Frontal cortex (tissue), 4 donors: ENCODE results near the gene PKNOX1. TPM values are rescaled to one million over a fixed set of nuclear protein-coding genes. Genes with fewer than 3 reads are reported as not detected.
"Not testable (repeated sequence)": the region's sequence is repeated elsewhere in the genome, so short reads cannot be mapped to it uniquely, and the experiment has no call there.

Experiments used
- DNase-seq, 2 donors: peaks; one replicate each; pipeline ENCODE4 v3.0.0; 2012; ENCODE audit warnings: low spot score in 2 of 2
- FAIRE-seq: peaks from 2 replicates; lab custom pipeline; 2012; peaks lifted over from hg19 to GRCh38; lab: Jason Lieb, UNC
- small RNA-seq: library from RNA; depleted of rRNA; stranded (forward); fragments of <200 nt; gene quantifications from one replicate; pipeline ENCODE3, GENCODE V24; 2014
- total RNA-seq: library from RNA; depleted of rRNA; stranded (reverse); fragments of >200 nt; gene quantifications from one replicate; pipeline ENCODE4 v1.2.3, GENCODE V29; 2014
- donor health status: control.
- donor health status: control.
- donor health status: control.

PKNOX1 gene
- total RNA-seq, 1 donor from 2014 or later = 23.2 TPM

GRCh38 chr21:43076643-43077042 lies 102.3 kb downstream of the PKNOX1 start:
- DNase-seq, FAIRE-seq: not testable (repeated sequence)

- FAIRE-seq, DNase-seq: not testable (repeated sequence)
Measured at GRCh38 chr21:43082587-43083300, 108.4 kb downstream of the PKNOX1 start.

Small RNAs within 50 kb of the gene (small RNA-seq; reads per million reads assigned to genes)
- not detected for gene MIR5692B

Other genes starting within 250 kb of the PKNOX1 start
- gene WDR4, start 95.0 kb upstream of the PKNOX1 start, total RNA-seq = 10.2 TPM
- 25.3 TPM for gene NDUFV3, start 81.3 kb upstream of the PKNOX1 start, total RNA-seq
- not detected for gene ERVH48-1, start 48.9 kb upstream of the PKNOX1 start, total RNA-seq
- gene CBS, start 101.3 kb downstream of the PKNOX1 start, total RNA-seq = 51.4 TPM
- gene U2AF1, start 133.0 kb downstream of the PKNOX1 start, total RNA-seq = 21.2 TPM
- gene CRYAA, start 194.4 kb downstream of the PKNOX1 start, total RNA-seq = not detected